GM12878 (cell line): Measurements from ENCODE around the gene NALF2. TPM values are rescaled to one million over a fixed set of nuclear protein-coding genes. Genes with fewer than 3 reads are reported as not detected.
A peak's percentile ranks its signal among the peaks of the same experiment; 100 is the strongest.

Experiments used
- ATAC-seq: fragments of 200-7000 bp; cut with Tn5 transposase; 3 replicates; pipeline ENCODE4 v1.9.1; 2020; ENCODE audit warnings: mild to moderate bottlenecking, moderate library complexity
- BruUV-seq: library from RNA; stranded (reverse); fragments of 400-500 nt; replicated peaks from 2 replicates; lab custom pipeline; 2021; lab: Mats Ljungman, UMichigan
- CTCF ChIA-PET: fragments of 300-600 bp; sonication (Branson Sonifier 250); formaldehyde crosslinking; extraction: SDS; loops from one replicate; lab custom pipeline; 2021; ENCODE audit warnings: inconsistent platforms; lab: Yijun Ruan, JAX
- POLR2A ChIA-PET: fragments of 350-600 bp; formaldehyde crosslinking; extraction: SDS; loops from one replicate; lab custom pipeline; 2021; ENCODE audit warnings: inconsistent platforms; lab: Charles Lee
- RAD21 ChIA-PET: fragments of 300-600 bp; sonication (Branson Sonifier 250); formaldehyde crosslinking; loops from one replicate; lab custom pipeline; 2023; ENCODE audit warnings: antibody characterized with exemption; ENCODE audit not compliant: unreplicated experiment; lab: Charles Lee
- SMC1A ChIA-PET: fragments of 300-600 bp; sonication (Branson Sonifier 250); formaldehyde crosslinking; loops from one replicate; lab custom pipeline; 2023; ENCODE audit not compliant: unreplicated experiment, uncharacterized antibody; lab: Charles Lee
- DNase-seq: peaks from one replicate; pipeline ENCODE4 v3.0.0-alpha.2; 2011; ENCODE audit warnings: low read depth, low spot score
- FAIRE-seq: peaks from 3 replicates; lab custom pipeline; 2011; peaks lifted over from hg19 to GRCh38; lab: Jason Lieb, UNC
- H2AFZ ChIP-seq: 2 replicates; pipeline ENCODE4 v1.6.0; 2011; ENCODE audit warnings: low read depth, low read length, control low read depth; ENCODE audit not compliant: control insufficient read depth
- H3K27ac ChIP-seq: 2 replicates; pipeline ENCODE4 v1.5.1; 2011; ENCODE audit warnings: control low read depth; ENCODE audit not compliant: control insufficient read depth, insufficient read depth
- H3K27me3 ChIP-seq, 2 experiments: replicated peaks in 1 of 2; 2 replicates each; pipeline versions ENCODE4 v1.6.0 to v1.6.1; 2011; ENCODE audit warnings: low read length in 1 of 2; ENCODE audit not compliant: control insufficient read depth in 2 of 2, insufficient read depth in 2 of 2
- H3K36me3 ChIP-seq, 2 experiments: 2 replicates each; pipeline ENCODE4 v1.5.1; 2011; ENCODE audit warnings: low read length in 1 of 2; ENCODE audit not compliant: control insufficient read depth in 2 of 2, insufficient read depth in 2 of 2
- H3K4me1 ChIP-seq: 2 replicates; pipeline ENCODE4 v1.6.1; 2011; ENCODE audit warnings: mild to moderate bottlenecking, low read length, moderate library complexity, mixed read lengths; ENCODE audit not compliant: control insufficient read depth, insufficient read depth
- H3K4me2 ChIP-seq: 2 replicates; pipeline ENCODE4 v1.6.0; 2011; ENCODE audit warnings: control low read depth; ENCODE audit not compliant: control insufficient read depth, insufficient read depth
- H3K4me3 ChIP-seq: fragments of 200-600 bp; sonication (generic); 2 replicates; pipeline ENCODE4 v1.5.1; 2016
- H3K79me2 ChIP-seq: 2 replicates; pipeline ENCODE4 v1.6.0; 2011; ENCODE audit warnings: low read length; ENCODE audit not compliant: control insufficient read depth, insufficient read depth
- H3K9ac ChIP-seq: 2 replicates; pipeline ENCODE4 v1.8.0; 2011; ENCODE audit warnings: low read length, control low read depth, mixed read lengths; ENCODE audit not compliant: control insufficient read depth, insufficient read depth
- H3K9me3 ChIP-seq: replicated peaks from 3 replicates; pipeline ENCODE4 v1.5.1; 2011; ENCODE audit warnings: mild to moderate bottlenecking, low read length; ENCODE audit not compliant: control insufficient read depth, insufficient read depth
- H4K20me1 ChIP-seq: 2 replicates; pipeline ENCODE4 v1.6.0; 2011; ENCODE audit not compliant: control insufficient read depth, insufficient read depth
- BCL11A ChIP-seq: IDR thresholded peaks from 2 replicates; pipeline ENCODE4 v1.6.1; 2011; ENCODE audit warnings: low read depth, low read length
- EP300 ChIP-seq, 2 experiments: fragments of 150-350 bp in 1 of 2; IDR thresholded peaks; 2 replicates each; pipeline ENCODE4 v1.6.1; 2011 to 2012; ENCODE audit warnings: low read depth in 2 of 2, low read length in 2 of 2, borderline replicate concordance in 1 of 2, improper control_type of control experiment in 1 of 2, inconsistent platforms in 1 of 2; ENCODE audit not compliant: control insufficient read depth in 1 of 2
- ESRRA ChIP-seq: IDR thresholded peaks from 2 replicates; pipeline ENCODE4 v1.6.1; 2012; ENCODE audit warnings: mild to moderate bottlenecking, low read length, improper control_type of control experiment
- EZH2 ChIP-seq: IDR thresholded peaks from 2 replicates; pipeline ENCODE4 v1.6.1; 2012; ENCODE audit warnings: low read depth, mild to moderate bottlenecking, control low read depth, inconsistent platforms, low read length, borderline replicate concordance; ENCODE audit not compliant: control insufficient read depth
- FOXM1 ChIP-seq: IDR thresholded peaks from 2 replicates; pipeline ENCODE4 v1.6.1; 2012; ENCODE audit warnings: low read depth, mild to moderate bottlenecking, inconsistent platforms, low read length, moderate library complexity
- JUNB ChIP-seq: IDR thresholded peaks from 2 replicates; pipeline ENCODE4 v1.6.1; 2016; ENCODE audit warnings: antibody characterized with exemption, mild to moderate bottlenecking
- MEF2A ChIP-seq: IDR thresholded peaks from 2 replicates; pipeline ENCODE4 v1.6.1; 2011; ENCODE audit warnings: low read depth, mild to moderate bottlenecking, low read length, moderate library complexity; ENCODE audit not compliant: insufficient read depth
- POU2F2 ChIP-seq: IDR thresholded peaks from 3 replicates; pipeline ENCODE4 v1.6.1; 2011; ENCODE audit warnings: low read depth, mild to moderate bottlenecking, low read length, borderline replicate concordance
- RFX5 ChIP-seq: IDR thresholded peaks from 2 replicates; pipeline ENCODE4 v1.6.1; 2011; ENCODE audit warnings: low read depth, low read length, improper control_type of control experiment
- SMAD5 ChIP-seq: IDR thresholded peaks from 2 replicates; pipeline ENCODE4 v1.6.1; 2016; ENCODE audit warnings: antibody characterized with exemption, low read depth
- SMC3 ChIP-seq: IDR thresholded peaks from 2 replicates; pipeline ENCODE4 v1.6.1; 2011; ENCODE audit warnings: low read length, improper control_type of control experiment, borderline replicate concordance
- TAF1 ChIP-seq: IDR thresholded peaks from 2 replicates; pipeline ENCODE4 v1.6.1; 2011; ENCODE audit warnings: mild to moderate bottlenecking, low read depth, low read length, borderline replicate concordance
- WGBS: methylation state at CpG from one replicate; pipeline ENCODE4 v1.1.6; 2016; ENCODE audit warnings: low lambda C conversion rate; ENCODE audit not compliant: insufficient replicate concordance, insufficient coverage; ENCODE audit errors: missing lambda C conversion rate; 5-methylcytosine and 5-hydroxymethylcytosine counted together
- in situ Hi-C: fragments of 300-500 bp; cut with MboI; formaldehyde crosslinking; loops from 9 replicates; pipeline ENCODE4 v1.14.3; 2018; ENCODE audit warnings: mixed read lengths
- intact Hi-C: fragments of 100-400 bp; cut with micrococcal nuclease; formaldehyde crosslinking; loops from one replicate; pipeline ENCODE4 v1.14.2; 2022; ENCODE audit not compliant: unreplicated experiment
- polyA plus RNA-seq, 11 experiments: library from polyadenylated mRNA; depleted of rRNA in 4 of 11; unstranded in 6 of 11; stranded (reverse) in 5 of 11; fragments of >200 nt; fragmentation: Nextera tagmentation in 4 of 11; fragmentation: Illumina TruSeq in 1 of 11; extraction: Ambion mirVana in 4 of 11; extraction: Trizol in 1 of 11; gene quantifications; 1 replicate in 1 of 11; 2 replicates in 10 of 11; pipeline versions ENCODE4 v1.2.1 to v1.2.3, GENCODE V29; 2011 to 2016; ENCODE audit warnings: inconsistent platforms in 2 of 11, missing spikeins in 2 of 11, low read depth in 1 of 11
- total RNA-seq, 4 experiments: library from RNA; depleted of rRNA in 3 of 4; stranded (reverse); fragments of >200 nt in 3 of 4; fragmentation: Illumina TruSeq in 1 of 4; extraction: Trizol in 1 of 4; gene quantifications; 2 replicates each; pipeline versions ENCODE4 v1.2.1 to v1.2.3, GENCODE V29; 2013 to 2021
- TF ChIP-seq, protein P1 (sequence below): fragments of 450-650 bp; formaldehyde crosslinking; IDR thresholded peaks from 2 replicates; pipeline ENCODE4 v1.4.0; 2020; ENCODE audit warnings: mild to moderate bottlenecking, moderate library complexity
- TF ChIP-seq, protein P2 (sequence below): IDR thresholded peaks from 2 replicates; pipeline ENCODE4 v1.6.1; 2012; ENCODE audit warnings: low read length, inconsistent platforms

Gene NALF2
- total and polyA plus RNA-seq, 10 of the 15 experiments (the other 5 are each of a cell fraction or from before 2014, with no cell fraction given) = not detected

DNA sequence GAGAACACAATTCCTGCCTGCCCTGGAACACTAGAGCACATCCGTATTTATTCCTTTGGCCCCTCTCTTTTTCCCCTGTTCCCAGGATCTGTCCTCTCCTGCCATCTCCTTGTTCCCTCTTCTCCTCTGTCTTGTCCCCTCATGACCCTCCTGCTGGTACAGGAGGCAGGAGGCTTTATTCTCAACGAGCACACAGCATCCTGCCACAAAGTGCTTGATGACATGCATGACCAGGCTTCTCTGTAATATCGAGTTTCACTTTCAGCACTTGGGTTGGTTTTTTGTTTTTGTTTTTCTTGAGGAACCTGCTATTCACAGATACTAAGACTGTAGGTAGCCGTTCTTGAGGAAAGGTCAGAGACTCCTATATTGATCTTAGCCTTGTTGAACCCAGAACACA is 35.3 kb downstream of the NALF2 start:
- in situ Hi-C loops = loop anchor here (10.0 kb wide), 1 partner anchor 495 kb away; no protein-coding TSS in a partner anchor
- CTCF ChIA-PET = interaction anchor here (1.0 to 2.6 kb wide), 3 partner anchors 79 to 492 kb away, joined by 3 to 15 read pairs (median 5); no protein-coding TSS in a partner anchor

DNA sequence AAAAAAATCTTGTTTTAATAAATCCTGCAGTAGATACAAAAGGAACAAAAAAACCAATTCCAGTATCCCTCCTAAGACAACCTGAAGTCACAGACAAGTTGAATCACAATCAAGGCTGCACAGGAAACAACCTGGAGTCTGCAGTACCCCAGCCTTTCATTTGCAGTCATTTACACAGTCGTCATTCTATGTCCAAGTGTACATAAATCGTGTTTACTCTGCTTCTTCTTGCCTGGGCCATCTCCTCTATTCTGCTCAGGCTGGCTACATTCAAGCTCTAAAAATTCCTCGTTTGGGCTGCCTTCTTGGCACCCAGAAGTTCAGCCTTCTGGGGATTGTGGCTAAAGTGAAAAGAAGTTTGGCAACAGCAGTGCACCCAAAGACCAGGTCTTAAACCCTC is 37.8 kb downstream of the NALF2 start:
- H2AFZ ChIP-seq = no peak overlapping the region
- H3K27me3 ChIP-seq = no peaks in the 10 kb centered on the region
- H3K4me2 ChIP-seq = no peak overlapping the region
- no peaks in the 10 kb centered on the region; the same call in 2 of the 3 replicates for H3K9me3 ChIP-seq
- H4K20me1 ChIP-seq = no peaks in the 10 kb centered on the region
- intact Hi-C loops = no loop called here
- no peak for ATAC-seq
- POLR2A ChIA-PET = no interaction called here
- SMC1A ChIA-PET = no interaction called here
- BruUV-seq = no TSS peak
- DNase-seq = no peak
- no peak overlapping the region for H3K4me3 ChIP-seq
- no peak for FAIRE-seq
- RAD21 ChIA-PET = no interaction called here
- CTCF ChIA-PET = interaction anchor here (0.8 kb wide), 1 partner anchor 77 kb away, joined by 3 read pairs; no protein-coding TSS in a partner anchor
- H3K9ac ChIP-seq = no peak overlapping the region
- in situ Hi-C loops = no loop called here
- H3K4me1 ChIP-seq = no peaks in the 10 kb centered on the region
- H3K79me2 ChIP-seq = no peaks in the 10 kb centered on the region
- 2% methylated on average over 3 of the region's 3 CpGs for WGBS
- H3K36me3 ChIP-seq = no peaks in the 10 kb centered on the region
- H3K27ac ChIP-seq = no peak overlapping the region
- TF ChIP-seq, protein P1, sequence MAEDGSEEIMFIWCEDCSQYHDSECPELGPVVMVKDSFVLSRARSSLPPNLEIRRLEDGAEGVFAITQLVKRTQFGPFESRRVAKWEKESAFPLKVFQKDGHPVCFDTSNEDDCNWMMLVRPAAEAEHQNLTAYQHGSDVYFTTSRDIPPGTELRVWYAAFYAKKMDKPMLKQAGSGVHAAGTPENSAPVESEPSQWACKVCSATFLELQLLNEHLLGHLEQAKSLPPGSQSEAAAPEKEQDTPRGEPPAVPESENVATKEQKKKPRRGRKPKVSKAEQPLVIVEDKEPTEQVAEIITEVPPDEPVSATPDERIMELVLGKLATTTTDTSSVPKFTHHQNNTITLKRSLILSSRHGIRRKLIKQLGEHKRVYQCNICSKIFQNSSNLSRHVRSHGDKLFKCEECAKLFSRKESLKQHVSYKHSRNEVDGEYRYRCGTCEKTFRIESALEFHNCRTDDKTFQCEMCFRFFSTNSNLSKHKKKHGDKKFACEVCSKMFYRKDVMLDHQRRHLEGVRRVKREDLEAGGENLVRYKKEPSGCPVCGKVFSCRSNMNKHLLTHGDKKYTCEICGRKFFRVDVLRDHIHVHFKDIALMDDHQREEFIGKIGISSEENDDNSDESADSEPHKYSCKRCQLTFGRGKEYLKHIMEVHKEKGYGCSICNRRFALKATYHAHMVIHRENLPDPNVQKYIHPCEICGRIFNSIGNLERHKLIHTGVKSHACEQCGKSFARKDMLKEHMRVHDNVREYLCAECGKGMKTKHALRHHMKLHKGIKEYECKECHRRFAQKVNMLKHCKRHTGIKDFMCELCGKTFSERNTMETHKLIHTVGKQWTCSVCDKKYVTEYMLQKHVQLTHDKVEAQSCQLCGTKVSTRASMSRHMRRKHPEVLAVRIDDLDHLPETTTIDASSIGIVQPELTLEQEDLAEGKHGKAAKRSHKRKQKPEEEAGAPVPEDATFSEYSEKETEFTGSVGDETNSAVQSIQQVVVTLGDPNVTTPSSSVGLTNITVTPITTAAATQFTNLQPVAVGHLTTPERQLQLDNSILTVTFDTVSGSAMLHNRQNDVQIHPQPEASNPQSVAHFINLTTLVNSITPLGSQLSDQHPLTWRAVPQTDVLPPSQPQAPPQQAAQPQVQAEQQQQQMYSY (CRISPR knock-in tag) = no peak
- no peak for TF ChIP-seq ESRRA
- TF ChIP-seq POU2F2 = no peak
- no peak for TF ChIP-seq SMC3
- TF ChIP-seq RFX5 = no peak
- no peak for TF ChIP-seq JUNB
- TF ChIP-seq TAF1 = no peak
- TF ChIP-seq, protein P2, sequence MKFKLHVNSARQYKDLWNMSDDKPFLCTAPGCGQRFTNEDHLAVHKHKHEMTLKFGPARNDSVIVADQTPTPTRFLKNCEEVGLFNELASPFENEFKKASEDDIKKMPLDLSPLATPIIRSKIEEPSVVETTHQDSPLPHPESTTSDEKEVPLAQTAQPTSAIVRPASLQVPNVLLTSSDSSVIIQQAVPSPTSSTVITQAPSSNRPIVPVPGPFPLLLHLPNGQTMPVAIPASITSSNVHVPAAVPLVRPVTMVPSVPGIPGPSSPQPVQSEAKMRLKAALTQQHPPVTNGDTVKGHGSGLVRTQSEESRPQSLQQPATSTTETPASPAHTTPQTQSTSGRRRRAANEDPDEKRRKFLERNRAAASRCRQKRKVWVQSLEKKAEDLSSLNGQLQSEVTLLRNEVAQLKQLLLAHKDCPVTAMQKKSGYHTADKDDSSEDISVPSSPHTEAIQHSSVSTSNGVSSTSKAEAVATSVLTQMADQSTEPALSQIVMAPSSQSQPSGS = no peak
- TF ChIP-seq FOXM1 = no peak
- no peak for TF ChIP-seq SMAD5

More for the DNA sequence above, 35.3 kb downstream of the NALF2 start:
- RAD21 ChIA-PET = interaction anchor here (1.2 kb wide), 1 partner anchor 490 kb away, joined by 3 read pairs; no protein-coding TSS in a partner anchor
- WGBS = 11% methylated on average over 4 of the region's 4 CpGs
- Histone ChIP-seq H3K9me3 (no peaks in the 10 kb centered on the region), H3K36me3 (no peaks in the 10 kb centered on the region), H4K20me1 (no peaks in the 10 kb centered on the region), H3K4me2 (no peak overlapping the region), H3K9ac (no peak overlapping the region), H3K27ac (no peak overlapping the region), H3K27me3 (no peaks in the 10 kb centered on the region), H3K4me3 (no peak overlapping the region), H2AFZ (no peak overlapping the region), H3K4me1 (no peaks in the 10 kb centered on the region), H3K79me2 (no peaks in the 10 kb centered on the region)
- FAIRE-seq (no peak), DNase-seq (no peak), ATAC-seq (peak; percentile 38; the same call in 2 of the 3 replicates)
- no peak for TF ChIP-seq BCL11A
- TF ChIP-seq EP300 (IDR thresholded peaks at IDR 0.05; ENCODE audit: borderline replicate concordance in 1 of 2, control insufficient read depth in 1 of 2, low read depth in 2 of 2, low read length in 2 of 2) = no peak
- TF ChIP-seq EZH2 = no peak
- TF ChIP-seq MEF2A = no peak
- intact Hi-C loops = loop anchor here (2.0 kb wide), 2 partner anchors 79 to 557 kb away; no protein-coding TSS in a partner anchor
- POLR2A ChIA-PET = no interaction called here
- SMC1A ChIA-PET = interaction anchor here (0.5 to 1.9 kb wide), 2 partner anchors 490 to 1038 kb away, joined by 3 to 4 read pairs; no protein-coding TSS in a partner anchor
- BruUV-seq = no TSS peak
